Stimulated activated CD4-positive, alpha-beta T cell treated with anti-CD3 and anti-CD28 coated beads, Interleukin-12 subunit alpha, Interleukin-12 subunit beta, amount 100 ng/mL, for 4 hours (primary cell): ENCODE data around the gene LINC01488.

ENCODE experiments used
- DNase-seq: peaks from one replicate; pipeline ENCODE4 v3.0.0-alpha.2; 2020

Gene LINC01488

GRCh38 chr11:69494851-69495250, 13.4 kb downstream of the LINC01488 start:
- no peak for DNase-seq

- no peak for DNase-seq
Measured at GRCh38 chr11:69495441-69496201, 14.2 kb downstream of the LINC01488 start.

- DNase-seq, result no peak
Measured at GRCh38 chr11:69496202-69496557, 14.7 kb downstream of the LINC01488 start.

- DNase-seq, result no peak
Measured at GRCh38 chr11:69496631-69497220, 15.3 kb downstream of the LINC01488 start.

GRCh38 chr11:69497221-69497787, 15.8 kb downstream of the LINC01488 start:
- DNase-seq, result no peak

- no peak for DNase-seq
Measured at GRCh38 chr11:69498614-69499175, 17.2 kb downstream of the LINC01488 start.

- DNase-seq, result no peak
Measured at GRCh38 chr11:69499186-69499917, 17.9 kb downstream of the LINC01488 start.

GRCh38 chr11:69499918-69500284, 18.4 kb downstream of the LINC01488 start:
- no peak for DNase-seq

- DNase-seq, result no peak
Measured at GRCh38 chr11:69500285-69501120, 19.0 kb downstream of the LINC01488 start.

- no peak for DNase-seq
Measured at GRCh38 chr11:69501121-69501489, 19.6 kb downstream of the LINC01488 start.

- DNase-seq, result no peak
Measured at GRCh38 chr11:69501891-69502860, 20.7 kb downstream of the LINC01488 start.

GRCh38 chr11:69504127-69504526, 22.7 kb downstream of the LINC01488 start:
- DNase-seq, result no peak

GRCh38 chr11:69504576-69505335, 23.3 kb downstream of the LINC01488 start:
- no peak for DNase-seq

- DNase-seq, result no peak
Measured at GRCh38 chr11:69508974-69509373, 27.5 kb downstream of the LINC01488 start.

- no peak for DNase-seq
Measured at GRCh38 chr11:69509381-69509780, 27.9 kb downstream of the LINC01488 start.

- DNase-seq, result no peak
Measured at GRCh38 chr11:69509846-69510390, 28.5 kb downstream of the LINC01488 start.

GRCh38 chr11:69510471-69511357, 29.3 kb downstream of the LINC01488 start:
- DNase-seq, result no peak

GRCh38 chr11:69511358-69512055, 30.0 kb downstream of the LINC01488 start:
- no peak for DNase-seq
